ENCODE results near the gene EYA3.

EYA3 gene

DNA sequence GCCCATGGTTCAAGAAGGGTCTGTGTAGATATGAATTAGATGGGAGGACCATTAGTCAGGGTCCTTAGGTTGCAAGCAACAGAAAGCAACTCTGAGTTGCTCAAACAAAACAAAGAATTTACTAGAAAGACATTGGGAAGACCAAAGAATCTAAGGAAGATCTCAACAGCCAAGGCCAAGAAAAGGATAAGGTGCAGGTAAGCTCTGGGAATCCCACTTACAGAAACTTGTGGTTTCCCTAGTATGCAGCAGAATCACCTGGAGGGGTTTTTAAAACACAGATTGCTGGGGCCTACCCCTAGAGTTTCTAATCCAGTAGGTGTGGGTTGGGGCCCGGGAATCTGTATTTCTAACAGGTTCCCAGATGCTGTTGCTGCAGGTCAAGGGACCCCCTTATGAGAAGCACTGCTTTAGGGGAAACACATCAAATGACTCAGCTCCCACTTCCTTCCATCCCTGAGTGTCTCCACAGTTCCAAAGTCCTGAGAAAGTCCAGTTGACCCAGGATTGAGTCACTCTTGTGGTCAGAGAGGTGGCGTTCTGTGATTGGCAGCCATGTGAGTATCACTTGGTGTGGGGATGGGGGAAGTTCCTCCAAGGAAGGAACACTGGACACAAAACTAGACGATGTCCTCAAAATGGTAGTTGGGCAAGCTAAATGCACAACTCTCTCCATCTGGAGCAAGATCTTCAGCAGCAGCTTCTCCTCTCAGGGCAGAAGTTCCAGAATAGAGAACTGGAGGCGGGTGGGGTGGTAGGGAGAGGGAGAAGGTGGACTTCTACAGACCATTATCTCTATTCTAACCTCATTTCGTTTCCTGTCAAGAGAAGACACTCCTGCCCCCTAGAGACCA, 24.2 kb upstream of the EYA3 start:
- DNase-seq (ENCODE audit: low read depth) = no peak

- no peak for DNase-seq (ENCODE audit: low read depth)
These were observed 22.7 kb upstream of the EYA3 start for GRCh38 chr1:28111157-28111556.

GRCh38 chr1:28110555-28110954, 22.1 kb upstream of the EYA3 start:
- DNase-seq (ENCODE audit: low read depth) = no peak

DNA sequence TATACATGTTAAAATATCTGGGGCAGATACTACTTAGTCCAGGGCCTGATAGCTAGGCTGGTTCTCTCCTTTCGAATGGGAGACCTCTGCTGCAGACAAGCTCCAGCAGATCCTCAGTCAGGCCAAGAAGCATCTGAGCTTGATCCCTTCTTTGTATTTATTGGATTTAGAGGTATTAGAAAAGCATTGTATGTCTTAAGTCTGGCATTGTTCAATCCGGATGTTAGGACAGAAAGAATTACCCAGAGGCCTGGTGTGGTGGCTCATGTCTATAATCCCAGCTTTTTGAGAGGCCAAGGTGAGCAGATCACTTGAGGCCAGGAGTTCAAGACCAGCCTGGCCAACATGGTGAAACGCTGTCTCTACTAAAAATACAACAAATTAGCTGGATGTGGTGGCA, 21.2 kb upstream of the EYA3 start:
- no peak for DNase-seq (ENCODE audit: low read depth)

DNA sequence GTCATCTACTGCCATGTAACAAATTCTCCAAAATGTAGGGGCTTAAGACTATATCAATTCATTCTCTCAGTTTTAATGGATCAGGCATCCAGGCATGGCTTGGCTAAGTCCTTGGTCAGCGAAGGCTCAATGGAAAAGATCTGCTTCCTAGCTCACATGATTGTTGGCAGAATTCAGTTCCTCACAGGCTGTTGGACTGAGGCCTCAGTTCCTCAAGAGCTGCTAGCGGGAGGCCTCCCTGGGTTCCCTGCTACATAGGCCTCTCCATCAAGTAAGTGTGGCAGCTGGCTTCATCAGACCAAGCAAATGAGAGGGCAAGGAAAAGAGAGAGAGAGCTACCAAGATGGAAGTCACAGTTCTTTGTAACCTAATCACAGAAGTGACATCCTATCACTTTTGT, 19.6 kb upstream of the EYA3 start:
- DNase-seq (ENCODE audit: low read depth) = no peak

- no peak for DNase-seq (ENCODE audit: low read depth)
These were observed 16.6 kb upstream of the EYA3 start for GRCh38 chr1:28104866-28105467.

DNA sequence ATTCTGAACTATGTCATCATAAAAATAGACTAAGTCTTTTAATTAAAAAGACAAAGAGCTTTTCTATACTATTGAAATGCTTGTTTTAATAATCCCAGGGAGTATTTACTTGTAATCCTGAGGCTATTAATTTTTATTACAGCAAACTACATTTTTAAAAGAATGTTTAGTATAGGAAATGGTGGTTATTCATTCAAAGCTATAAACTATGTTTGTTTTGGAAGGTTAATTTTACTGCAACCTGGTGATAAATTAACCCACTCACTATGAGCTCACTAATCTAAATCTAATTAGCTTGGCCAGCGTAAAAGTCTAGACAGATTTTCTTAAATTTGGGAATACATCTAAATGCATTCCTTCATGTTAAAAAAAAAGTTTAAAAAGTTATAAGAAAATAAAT, 13.8 kb upstream of the EYA3 start:
- DNase-seq (ENCODE audit: low read depth) = no peak

GRCh38 chr1:28099050-28099769, 10.8 kb upstream of the EYA3 start:
- no peak for DNase-seq (ENCODE audit: low read depth)

GRCh38 chr1:28097100-28097472, 8.7 kb upstream of the EYA3 start:
- DNase-seq (ENCODE audit: low read depth) = no peak

- no peak for DNase-seq (ENCODE audit: low read depth)
These were observed 8.0 kb upstream of the EYA3 start for GRCh38 chr1:28096210-28097099.

DNA sequence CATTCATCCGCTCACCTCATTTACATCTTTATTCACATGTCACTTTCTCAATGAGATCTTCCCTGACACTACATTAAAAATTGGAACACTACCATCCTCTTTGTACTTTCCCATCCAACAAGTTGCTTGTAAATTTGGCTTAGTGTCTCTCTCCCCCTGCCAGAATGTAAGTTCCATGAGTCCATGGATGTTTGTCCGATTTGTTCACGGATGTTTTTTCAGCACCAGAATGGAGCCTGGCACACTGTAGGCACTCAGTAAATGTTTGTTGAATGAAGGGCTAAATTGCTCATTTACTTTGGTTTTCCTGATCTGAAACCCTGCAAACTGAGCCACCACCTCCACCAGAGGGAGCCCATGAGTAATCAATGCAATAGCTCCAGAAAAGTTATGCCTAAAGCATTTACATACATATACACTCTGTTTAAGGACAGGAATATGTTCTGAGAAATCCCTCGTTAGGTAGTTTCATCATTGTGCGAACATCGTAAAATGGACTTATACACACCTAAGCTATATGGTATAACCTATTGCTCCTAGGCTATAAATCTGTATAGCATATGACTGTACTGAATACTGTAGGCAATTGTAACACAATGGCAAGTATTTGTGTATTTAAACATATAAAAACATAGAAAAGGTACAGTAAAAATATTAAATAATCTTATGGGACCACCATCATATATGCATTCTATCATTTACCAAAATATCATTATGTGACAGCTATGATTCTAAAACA, 2.8 kb upstream of the EYA3 start:
- peak; percentile 64 for DNase-seq (ENCODE audit: low read depth)

DNA sequence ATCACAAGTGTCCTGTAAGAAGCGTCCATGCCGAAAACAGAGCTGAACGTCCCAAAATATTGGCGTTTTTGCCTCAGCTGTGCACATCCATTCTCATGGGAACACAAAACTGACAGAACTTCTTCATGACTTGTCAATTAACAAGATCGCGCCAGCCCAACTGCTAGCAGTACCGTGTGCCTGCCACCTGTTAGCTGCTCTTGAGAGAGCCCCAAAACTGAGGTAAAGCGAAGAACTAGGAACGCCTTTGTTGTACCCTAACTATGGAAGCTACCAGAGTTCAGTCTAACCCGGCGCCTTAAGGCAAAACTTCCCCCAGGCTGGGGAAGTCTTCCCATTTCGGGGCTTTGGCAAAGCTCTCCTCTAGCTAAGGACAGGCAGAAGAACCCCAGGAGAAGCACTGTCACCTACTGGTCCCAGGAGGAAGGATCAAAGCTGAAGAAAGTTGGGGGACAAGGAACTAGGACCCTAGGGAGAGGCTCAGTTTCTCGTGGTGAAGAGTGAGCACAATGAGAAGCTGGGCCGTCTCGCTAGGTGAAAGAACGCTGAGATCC, 719 bp downstream of the EYA3 start:
- no peak for DNase-seq (ENCODE audit: low read depth)

GRCh38 chr1:28086651-28087050, 1.8 kb downstream of the EYA3 start:
- no peak for DNase-seq (ENCODE audit: low read depth)

- DNase-seq (ENCODE audit: low read depth) = no peak
These were observed 3.3 kb downstream of the EYA3 start for GRCh38 chr1:28085129-28085528.

- DNase-seq (ENCODE audit: low read depth) = no peak
These were observed 4.5 kb downstream of the EYA3 start for GRCh38 chr1:28083876-28084275.

DNA sequence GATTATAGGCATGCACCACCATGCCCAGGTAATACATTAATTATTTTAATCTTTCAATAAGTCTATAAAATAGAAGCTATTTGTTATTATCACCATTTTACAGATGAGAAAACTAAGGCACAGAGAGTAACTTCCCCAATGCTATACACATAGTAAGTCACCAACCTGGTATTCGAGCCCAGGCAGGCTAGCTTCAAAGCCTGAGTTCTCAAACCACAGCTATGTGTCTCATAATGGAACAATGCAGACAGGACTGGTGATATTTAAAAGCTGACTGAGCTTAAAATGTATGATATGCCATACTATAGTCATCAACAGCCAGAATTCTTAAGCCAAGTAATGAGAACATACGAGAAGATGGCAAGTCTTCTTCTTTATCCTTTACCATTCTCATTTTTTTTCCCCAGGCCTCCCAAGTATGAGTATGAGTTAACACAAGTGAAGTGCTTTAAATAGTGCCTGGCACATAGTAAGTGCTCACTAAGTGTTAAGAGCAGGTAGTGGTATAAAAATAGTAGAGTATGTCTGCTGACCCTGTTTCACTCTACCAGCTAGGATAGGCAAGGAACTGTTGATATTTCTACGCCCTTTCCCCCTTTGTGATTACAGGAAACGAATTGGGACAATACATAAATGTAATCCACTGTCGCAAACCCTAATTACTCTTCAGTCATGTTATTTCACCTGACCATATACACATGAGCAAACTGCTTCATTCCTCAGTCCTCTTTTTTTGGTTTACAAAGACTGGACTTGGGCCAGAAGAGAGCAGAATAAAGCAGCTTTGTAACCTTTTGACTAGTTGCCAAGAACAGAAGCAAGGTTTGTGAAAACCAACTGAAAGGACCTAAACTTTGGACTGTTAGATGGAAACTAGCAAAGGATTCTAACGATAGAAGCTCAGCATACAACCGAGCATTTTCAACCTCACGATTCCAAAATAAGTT, 9.5 kb downstream of the EYA3 start:
- no peak for DNase-seq (ENCODE audit: low read depth)

- DNase-seq (ENCODE audit: low read depth) = no peak
These were observed 10.1 kb downstream of the EYA3 start for GRCh38 chr1:28078262-28078661.

- no peak for DNase-seq (ENCODE audit: low read depth)
These were observed 13.4 kb downstream of the EYA3 start for GRCh38 chr1:28074892-28075511.

DNA sequence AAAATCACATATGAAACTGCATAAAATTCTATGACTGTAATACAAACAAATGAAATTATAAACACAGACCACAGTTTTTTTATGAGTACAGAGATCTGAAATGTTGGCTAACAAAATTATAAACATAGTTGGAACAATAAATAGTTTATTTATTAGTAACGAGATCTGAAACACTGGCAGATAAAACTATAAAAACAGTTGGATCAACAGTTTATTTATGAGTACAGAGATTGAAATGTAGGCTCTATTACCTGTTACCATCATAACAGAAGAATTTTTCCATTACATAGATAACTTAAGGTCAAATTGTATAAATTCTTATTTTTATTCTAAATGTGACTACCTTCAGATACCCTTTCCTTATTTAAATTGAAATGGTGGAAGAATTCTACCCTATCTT, 14.5 kb downstream of the EYA3 start:
- DNase-seq (ENCODE audit: low read depth) = no peak

- DNase-seq (ENCODE audit: low read depth) = no peak
These were observed 16.6 kb downstream of the EYA3 start for GRCh38 chr1:28071813-28072212.

Measured in activated T-helper 9 cell treated with anti-CD3 and anti-CD28 coated beads, Interleukin-2, amount 50 U/mL, for 16 hours (primary cell).